AG08396 (cell line): ENCODE measurements around the gene CALM1.

Source experiments
- DNase-seq: peaks from one replicate; pipeline ENCODE4 v3.0.0; 2012; ENCODE audit warnings: low spot score, mixed read lengths

Gene CALM1

GRCh38 chr14:90409209-90409730 is 12.4 kb downstream of the CALM1 start:
- DNase-seq: peak; percentile 78

- no peak for DNase-seq
Observed at GRCh38 chr14:90412058-90412457, 15.2 kb downstream of the CALM1 start.

- no peak for DNase-seq
Observed at GRCh38 chr14:90416720-90417119, 19.9 kb downstream of the CALM1 start.

GRCh38 chr14:90418053-90418452 is 21.2 kb downstream of the CALM1 start:
- DNase-seq: no peak

DNA sequence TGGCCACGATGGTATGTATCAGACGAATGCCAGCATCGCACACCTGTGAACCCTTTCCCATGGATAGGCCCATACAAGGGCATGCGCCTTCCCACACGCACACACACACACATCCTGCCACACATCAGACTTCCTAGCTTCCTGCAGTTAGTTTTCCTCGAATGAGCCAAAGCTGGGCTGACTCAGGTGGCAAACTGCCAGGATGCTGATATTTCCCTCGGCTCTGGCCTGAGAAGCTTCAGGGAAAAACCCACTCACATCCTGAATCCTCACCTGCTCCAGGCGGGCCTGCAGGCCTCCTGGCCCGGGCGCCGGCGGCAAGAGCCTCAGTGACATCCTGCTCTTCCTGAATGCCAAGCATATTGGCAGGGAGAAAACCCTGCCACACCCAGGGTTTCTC is 22.4 kb downstream of the CALM1 start:
- DNase-seq: peak; percentile 66

DNA sequence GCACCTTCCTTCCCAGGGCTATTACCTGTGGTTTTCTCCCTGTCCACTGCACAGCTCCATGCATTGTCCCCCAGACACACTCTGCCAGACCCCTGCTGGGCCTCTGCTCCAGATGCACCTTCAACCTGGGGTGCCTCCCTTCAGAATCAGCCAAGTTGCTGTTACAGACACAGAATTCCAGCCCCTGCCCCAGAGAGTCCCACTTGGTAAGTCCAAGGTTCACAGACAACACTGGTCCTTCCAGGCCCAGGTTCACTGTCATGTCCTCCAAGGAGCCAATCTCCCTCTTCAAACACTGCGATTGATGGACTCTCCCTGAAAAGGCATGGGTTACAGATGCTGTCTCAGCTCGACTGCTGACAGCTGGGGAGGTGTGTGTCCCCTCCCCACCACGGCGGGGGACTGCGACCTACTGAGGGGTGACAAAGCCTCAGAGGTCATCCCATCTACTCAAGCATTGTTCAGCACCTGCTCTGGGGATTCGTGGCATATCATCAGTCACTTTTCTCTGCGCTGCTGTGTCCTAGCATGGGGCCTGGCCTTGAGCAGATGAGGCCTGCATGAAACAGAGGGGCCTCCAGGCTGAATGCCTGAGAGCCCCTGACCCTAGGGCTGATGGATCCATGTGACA is 24.3 kb downstream of the CALM1 start:
- no peak for DNase-seq

GRCh38 chr14:90421632-90422020 is 24.8 kb downstream of the CALM1 start:
- no peak for DNase-seq

- DNase-seq: no peak
Observed at GRCh38 chr14:90423166-90423565, 26.3 kb downstream of the CALM1 start.

DNA sequence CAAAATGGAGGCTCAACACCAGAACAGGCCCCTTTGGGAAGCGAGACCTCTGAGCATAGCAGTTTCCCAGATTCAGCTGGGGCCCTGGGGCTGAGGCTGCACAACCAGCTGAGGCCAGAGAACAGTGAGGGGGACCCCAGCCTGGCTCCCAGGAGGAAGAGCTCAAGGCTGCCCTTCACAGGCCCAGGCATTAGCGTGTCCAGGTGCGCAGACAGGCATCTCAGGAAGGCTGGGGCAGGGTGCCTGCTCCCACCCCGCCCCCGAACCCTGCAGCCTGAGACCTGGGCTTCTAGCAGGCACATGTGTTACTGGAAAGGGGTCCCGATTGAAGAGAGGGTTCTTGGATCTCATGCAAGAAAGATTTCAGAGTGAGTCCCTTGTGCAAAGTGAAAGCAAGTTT is 27.2 kb downstream of the CALM1 start:
- DNase-seq: no peak

GRCh38 chr14:90424686-90425372 is 28.0 kb downstream of the CALM1 start:
- DNase-seq: no peak

DNA sequence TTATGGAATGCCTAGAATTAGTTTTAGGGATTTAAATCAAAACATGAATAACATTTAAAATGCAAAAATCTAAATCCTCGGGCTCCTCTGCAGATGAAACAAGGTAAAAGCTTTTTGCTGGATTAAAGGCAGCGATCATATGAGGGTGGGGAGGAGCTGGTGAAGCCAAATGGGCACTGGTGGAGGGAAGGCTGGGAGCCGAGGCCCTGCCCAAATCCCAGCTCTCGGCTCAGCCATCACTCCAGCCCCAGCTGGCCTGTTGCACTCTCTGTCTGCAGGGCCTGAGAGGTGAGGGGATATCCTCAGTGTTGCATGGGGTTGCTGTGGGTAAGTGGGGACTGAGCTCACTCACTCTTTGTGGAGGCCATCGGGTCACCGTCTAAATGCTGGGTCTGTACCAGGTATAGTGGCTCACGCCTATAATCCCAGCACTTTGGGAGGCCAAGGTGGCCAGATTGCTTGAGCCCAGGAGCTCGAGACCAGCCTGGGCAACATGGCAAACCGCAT is 28.6 kb downstream of the CALM1 start:
- DNase-seq: no peak

DNA sequence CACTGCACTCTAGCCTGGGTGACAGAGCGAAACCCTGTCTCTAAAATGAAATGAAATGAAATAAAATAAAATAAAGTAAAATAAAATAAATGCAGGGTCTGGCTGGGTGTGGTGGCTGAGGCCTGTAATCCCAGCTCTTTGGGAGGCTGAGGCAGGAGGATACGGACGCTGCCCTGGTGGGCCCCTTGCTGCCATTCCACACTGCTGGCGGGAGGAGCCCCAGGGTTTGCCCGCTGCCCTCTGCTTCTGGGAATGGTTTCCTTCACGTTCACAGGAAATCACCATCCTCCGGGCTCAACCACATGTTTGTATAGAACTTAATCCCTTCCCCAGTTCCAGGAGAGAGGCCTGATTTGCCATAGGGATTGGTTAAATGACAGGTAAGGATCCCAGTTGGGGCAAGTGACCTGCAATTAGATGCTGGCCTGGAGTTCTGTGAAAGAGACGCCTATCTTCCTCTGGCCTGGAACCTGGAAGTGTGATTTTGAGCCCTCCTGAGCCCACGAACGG is 29.3 kb downstream of the CALM1 start:
- DNase-seq: no peak

DNA sequence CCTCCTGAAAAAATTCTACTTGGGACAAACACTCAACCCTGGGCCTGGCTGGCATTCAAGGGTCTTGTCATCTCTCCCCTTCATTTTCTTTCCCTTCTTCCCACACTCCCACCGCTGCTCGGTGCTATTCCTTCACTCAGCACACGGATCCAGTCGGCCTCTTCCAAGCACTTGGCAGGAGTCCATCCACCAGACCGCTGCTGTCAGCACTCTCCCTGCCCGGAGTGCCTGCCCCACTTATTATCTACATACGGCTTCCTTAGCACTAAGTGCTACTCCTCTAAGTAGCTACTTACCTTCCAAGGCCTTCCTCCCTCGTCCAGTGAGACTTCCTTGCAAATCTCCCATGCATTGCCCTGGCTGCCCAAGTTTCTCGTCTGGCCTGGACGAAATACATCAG is 29.8 kb downstream of the CALM1 start:
- DNase-seq: no peak

- DNase-seq: no peak
Observed at GRCh38 chr14:90427848-90428426, 31.1 kb downstream of the CALM1 start.

GRCh38 chr14:90428676-90429075 is 31.8 kb downstream of the CALM1 start:
- no peak for DNase-seq

- DNase-seq: no peak
Observed at GRCh38 chr14:90429236-90429635, 32.4 kb downstream of the CALM1 start.

- DNase-seq: no peak
Observed at GRCh38 chr14:90429754-90430153, 32.9 kb downstream of the CALM1 start.

DNA sequence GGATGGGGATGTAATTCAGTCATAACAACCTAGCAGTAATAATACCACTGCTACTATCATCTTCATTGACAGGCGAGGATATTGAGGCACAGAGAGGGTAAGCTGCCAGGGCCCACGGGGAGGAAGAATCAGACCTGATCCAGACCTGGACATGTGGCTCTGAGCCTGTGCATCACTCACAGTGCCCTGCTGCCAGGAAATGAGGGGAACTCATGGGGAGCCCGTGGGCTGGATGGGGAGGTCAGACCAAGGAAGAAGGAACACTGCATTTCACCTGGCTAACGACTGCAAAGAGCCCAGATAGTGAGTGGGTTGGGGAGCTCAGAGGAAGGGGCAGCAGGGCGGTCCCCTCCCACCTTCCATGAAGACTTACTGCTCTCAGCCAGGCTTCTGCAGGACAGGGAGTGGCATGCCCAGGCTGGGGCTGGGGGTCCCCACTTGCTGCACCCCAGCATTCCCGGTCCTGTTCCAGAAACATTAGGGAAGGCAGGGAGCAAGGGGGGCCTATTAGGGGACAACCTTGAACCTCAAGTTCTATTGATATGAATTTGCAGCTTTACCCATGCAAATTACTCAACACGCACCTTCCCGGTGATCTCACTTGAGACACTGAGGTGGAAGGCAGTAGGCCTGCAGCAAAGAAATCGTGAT is 37.7 kb downstream of the CALM1 start:
- no peak for DNase-seq

DNA sequence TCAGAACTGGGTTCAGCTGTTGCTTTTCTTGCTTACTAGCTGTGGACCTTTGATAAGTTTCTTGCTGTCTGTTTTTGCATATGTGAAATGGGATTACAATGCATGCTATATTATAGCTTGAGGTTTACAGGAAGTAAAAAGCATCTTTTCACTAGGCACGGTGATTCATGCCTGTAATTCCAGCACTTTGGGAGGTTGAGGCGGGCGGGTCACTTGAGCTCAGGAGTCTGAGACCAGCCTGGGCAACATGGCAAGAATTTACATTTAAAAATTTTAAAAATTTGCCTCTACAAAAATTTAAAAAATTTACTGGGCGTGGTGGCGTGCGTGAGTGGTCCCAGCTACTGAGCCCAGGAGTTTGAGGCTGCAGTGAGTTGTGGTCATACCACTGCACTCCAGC is 42.0 kb downstream of the CALM1 start:
- no peak for DNase-seq

- DNase-seq: no peak
Observed at GRCh38 chr14:90440021-90440451, 43.2 kb downstream of the CALM1 start.

DNA sequence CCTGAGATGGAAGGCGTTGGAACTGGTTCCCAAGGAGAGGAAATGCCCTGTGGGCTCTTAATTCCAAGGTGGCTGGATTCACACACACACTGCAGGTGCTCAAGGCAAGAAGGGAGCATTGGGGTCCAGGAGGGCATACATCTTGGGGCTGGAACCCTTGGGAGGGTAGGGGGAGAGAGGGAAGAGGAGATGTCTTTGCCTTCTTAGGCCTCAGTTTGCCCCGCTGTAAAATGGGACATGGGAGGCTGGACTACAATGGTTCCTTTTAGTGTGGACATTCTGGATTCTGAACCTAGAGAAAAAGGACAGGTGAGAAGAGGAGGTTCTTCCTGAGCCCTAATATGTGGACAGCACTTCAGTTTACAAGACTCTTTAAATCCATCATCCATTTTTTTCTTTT is 43.8 kb downstream of the CALM1 start:
- no peak for DNase-seq

GRCh38 chr14:90442388-90442787 is 45.6 kb downstream of the CALM1 start:
- DNase-seq: no peak
